ENCODE data around the gene IGSF3. TPM values are rescaled to one million over a fixed set of nuclear protein-coding genes. Genes with fewer than 3 reads are reported as not detected.

The IGSF3 gene
- total RNA-seq, 1 donor from 2014 or later: 5.2 TPM

GRCh38 chr1:116690396-116690848 is 22.9 kb upstream of the IGSF3 start:
- intact Hi-C loops (cut with DNase I): no loop called here
- no peak for DNase-seq (ENCODE audit: low spot score)

GRCh38 chr1:116686723-116687352 is 19.3 kb upstream of the IGSF3 start:
- no peak for DNase-seq (ENCODE audit: low spot score)

DNA sequence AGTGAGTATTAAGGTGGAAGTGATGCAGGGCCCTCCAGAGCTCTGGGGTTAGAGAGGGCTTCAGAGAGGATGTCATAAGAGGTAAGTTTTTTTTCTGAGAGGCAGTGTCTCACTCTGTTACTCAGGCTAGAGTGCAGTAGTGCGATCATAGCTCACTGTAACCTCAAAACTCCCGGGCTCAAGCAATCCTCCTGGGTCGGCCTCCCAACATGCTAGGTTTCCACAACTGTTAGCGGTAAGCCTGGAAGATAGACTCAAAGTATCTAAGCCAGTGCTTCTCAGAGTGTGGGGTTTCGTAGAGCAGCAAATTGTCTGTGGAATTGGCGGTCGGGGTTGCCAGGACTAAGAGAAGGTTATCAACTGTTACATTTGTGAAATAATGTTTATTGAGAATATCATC is 18.6 kb upstream of the IGSF3 start:
- intact Hi-C loops (cut with DNase I): no loop called here
- no peak for DNase-seq (ENCODE audit: low spot score)

More at GRCh38 chr1:116686723-116687352, 19.3 kb upstream of the IGSF3 start:
- intact Hi-C loops (cut with DNase I): no loop called here

DNA sequence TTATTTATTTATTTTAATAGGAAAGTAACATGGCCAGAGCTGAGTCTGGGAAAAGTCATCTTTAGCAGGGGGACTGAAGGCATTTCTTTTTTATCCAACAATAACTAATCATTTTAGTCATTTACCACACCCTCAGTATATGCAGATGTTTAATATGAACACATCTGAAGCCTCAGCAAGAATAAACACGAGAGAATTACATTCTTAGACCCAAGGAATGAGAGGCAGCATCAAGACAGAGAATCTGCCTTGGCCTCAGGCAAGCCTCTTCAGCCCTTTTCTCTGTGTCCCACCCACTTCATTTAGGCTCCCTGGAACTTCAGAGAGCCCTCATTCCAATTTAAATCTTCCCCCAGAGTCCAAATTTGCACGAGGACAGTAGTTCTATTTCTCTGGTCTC is 17.0 kb upstream of the IGSF3 start:
- DNase-seq (ENCODE audit: low spot score): no peak
- intact Hi-C loops (cut with DNase I): no loop called here

GRCh38 chr1:116682641-116683221 is 15.2 kb upstream of the IGSF3 start:
- intact Hi-C loops (cut with DNase I): no loop called here
- no peak for DNase-seq (ENCODE audit: low spot score)

- no peak for DNase-seq (ENCODE audit: low spot score)
- intact Hi-C loops (cut with DNase I): no loop called here
These were observed 13.9 kb upstream of the IGSF3 start for GRCh38 chr1:116681343-116681899.

GRCh38 chr1:116680752-116681151 is 13.2 kb upstream of the IGSF3 start:
- intact Hi-C loops (cut with DNase I): no loop called here
- DNase-seq (ENCODE audit: low spot score): no peak

DNA sequence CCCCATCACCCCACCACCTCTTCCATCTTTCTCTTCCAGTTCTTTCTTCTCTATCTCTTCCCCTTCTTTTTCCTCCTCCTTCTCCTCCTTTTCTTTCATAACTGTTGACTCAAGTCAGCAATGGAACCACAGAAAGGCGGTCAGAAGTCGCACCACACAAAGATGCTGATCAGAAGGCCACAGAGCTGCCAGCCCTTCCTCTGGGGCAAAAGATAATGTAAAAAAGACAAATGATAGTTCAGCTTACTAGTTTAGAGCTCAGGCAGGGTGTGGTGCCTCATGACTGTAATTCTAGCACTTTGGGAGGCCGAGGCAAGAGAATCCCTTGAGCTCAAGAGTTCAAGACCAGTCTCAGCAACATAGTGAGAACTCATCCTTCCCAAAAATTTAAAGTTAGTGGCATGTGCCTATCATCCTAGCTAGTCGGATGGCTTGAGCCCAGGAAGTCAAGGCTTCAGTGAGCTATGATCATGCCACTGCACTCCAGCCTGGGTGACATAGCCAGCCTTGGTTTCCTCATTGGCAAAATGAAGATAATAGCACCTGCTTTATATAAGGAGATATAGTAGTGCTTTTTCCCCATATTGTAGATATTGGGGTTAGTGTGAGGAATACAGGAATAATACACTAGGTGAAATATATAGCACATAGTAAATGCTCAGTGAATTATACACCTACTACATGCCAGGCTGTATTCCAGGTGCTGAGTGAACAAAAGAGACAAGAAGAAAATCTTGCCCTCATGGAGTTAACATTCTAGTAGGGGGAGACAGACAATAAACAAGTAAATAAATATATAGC is 12.5 kb upstream of the IGSF3 start:
- no peak for DNase-seq (ENCODE audit: low spot score)
- intact Hi-C loops (cut with DNase I): no loop called here

- no peak for DNase-seq (ENCODE audit: low spot score)
- intact Hi-C loops (cut with DNase I): no loop called here
These were observed 11.7 kb upstream of the IGSF3 start for GRCh38 chr1:116679091-116679827.

GRCh38 chr1:116678732-116679090 is 11.2 kb upstream of the IGSF3 start:
- DNase-seq (ENCODE audit: low spot score): no peak
- intact Hi-C loops (cut with DNase I): no loop called here

GRCh38 chr1:116677474-116678062 is 10.0 kb upstream of the IGSF3 start:
- intact Hi-C loops (cut with DNase I): no loop called here
- DNase-seq (ENCODE audit: low spot score): no peak

- DNase-seq (ENCODE audit: low spot score): no peak
- intact Hi-C loops (cut with DNase I): no loop called here
These were observed 8.8 kb upstream of the IGSF3 start for GRCh38 chr1:116676291-116676690.

DNA sequence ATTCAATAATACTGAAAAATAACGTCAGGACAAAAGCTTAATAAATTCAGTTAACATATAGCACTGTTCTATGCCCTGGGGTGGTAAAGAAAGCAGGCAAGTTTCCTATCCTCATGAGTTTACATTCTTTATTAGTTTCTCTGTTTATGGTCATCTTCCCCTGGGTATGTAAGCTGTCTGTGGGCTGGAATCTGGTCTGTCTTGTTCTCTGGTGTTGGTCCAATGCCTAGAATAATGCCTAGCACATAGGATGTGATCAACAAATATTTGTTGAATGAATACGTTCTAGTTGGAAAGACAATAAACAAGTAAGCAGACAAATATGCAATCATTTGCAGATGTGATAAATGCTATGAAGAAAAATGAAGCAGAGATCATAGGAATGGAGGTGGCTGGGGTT is 7.2 kb upstream of the IGSF3 start:
- intact Hi-C loops (cut with DNase I): no loop called here
- DNase-seq (ENCODE audit: low spot score): no peak

DNA sequence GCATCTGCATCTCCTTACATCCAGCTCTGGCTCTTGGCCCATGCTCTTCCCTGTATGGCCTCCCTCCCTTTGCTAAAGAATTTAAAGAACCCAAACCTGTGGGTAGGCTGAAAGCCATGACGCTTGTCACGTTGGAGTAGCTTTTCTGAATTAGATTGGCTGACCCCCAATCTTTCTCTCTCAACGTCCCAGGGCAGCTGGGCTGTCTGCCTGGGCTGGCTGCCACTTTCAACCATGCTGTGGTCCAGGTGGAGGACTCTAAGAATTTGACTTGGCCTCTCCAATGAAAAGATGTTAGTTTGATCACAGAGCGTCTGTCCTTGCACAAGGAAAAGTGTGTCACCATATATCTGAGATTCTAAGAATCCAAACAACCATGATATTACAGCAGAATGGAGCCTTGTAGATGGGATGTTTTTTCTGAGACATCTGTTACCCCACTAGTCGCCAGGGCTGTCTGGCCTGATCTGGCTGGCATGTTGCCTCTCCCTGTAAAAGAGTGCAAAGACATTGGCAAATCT is 6.5 kb upstream of the IGSF3 start:
- intact Hi-C loops (cut with DNase I): no loop called here
- no peak for DNase-seq (ENCODE audit: low spot score)

- intact Hi-C loops (cut with DNase I): no loop called here
- no peak for DNase-seq (ENCODE audit: low spot score)
These were observed 4.4 kb upstream of the IGSF3 start for GRCh38 chr1:116671912-116672311.

- intact Hi-C loops (cut with DNase I): no loop called here
- DNase-seq (ENCODE audit: low spot score): no peak
These were observed 3.7 kb upstream of the IGSF3 start for GRCh38 chr1:116671072-116671760.

DNA sequence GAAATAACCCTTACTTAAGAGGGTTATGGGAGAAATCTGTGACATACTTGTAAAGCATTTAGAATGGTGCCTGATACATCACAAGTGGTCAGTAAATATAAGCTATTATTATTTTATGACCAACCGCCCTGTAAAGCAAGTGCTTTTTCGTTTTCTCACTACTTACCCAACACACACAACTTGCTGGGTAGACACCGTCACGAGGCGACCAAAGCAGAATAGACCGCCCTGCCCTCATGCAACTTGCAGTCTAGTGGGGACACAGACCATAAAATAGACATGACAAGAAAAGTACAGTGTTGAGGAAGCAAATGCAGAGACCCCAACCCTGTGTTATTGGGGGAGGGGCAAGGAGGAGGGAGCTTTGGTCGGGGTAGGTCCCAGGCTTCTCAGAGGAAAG is 744 bp upstream of the IGSF3 start:
- intact Hi-C loops (cut with DNase I): loop anchor here (5.0 kb wide), 1 partner anchor 96 kb away; the partner anchor contains the start of gene CD58
- no peak for DNase-seq (ENCODE audit: low spot score)

- intact Hi-C loops (cut with DNase I): loop anchor here (5.0 kb wide), 1 partner anchor 95 kb away; the partner anchor contains the start of gene CD58
- DNase-seq (ENCODE audit: low spot score): no peak
These were observed 407 bp downstream of the IGSF3 start for GRCh38 chr1:116667078-116667574.

All from cardiac septum (tissue), 1 donor.